ENCODE results near the gene EQTN.

EQTN gene

DNA sequence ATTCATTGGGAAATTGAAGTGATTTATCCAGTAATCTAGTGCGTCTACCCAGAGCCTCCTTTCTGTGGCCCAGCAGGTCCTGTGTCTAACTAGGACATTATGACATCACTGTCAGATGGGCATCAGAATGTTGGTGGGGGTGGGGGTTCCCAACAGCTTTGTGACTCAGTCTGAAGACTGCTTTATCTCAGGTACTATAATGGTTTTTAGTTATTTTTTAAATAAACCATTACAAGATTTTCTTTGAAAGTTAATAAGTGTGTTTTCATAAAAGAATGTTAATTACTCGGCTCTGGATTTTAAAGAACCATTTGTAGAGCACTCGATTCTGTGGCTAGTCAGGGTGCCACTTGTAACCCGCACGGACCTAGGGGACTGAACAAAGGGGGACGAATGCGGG lies at the start of gene EQTN:
TSS of gene EQTN (minus strand) at position 101 of the 400 bp plus-strand sequence. CDS start at position 6, 95 bp downstream.
- no peak for TF ChIP-seq CTCF (IDR thresholded peaks at IDR 0.05; ENCODE audit: insufficient read depth, low read length, poor library complexity, severe bottlenecking)
- no peaks in the 10 kb centered on the region; the same call in 1 of the 2 replicates for H3K27me3 ChIP-seq (replicated peaks; ENCODE audit: control insufficient read depth, insufficient read depth, low read length)
- no peak within 1 kb of the TSS for H3K4me3 ChIP-seq (replicated peaks; ENCODE audit: low read depth, low read length)
- no peaks in the 10 kb centered on the region for H3K36me3 ChIP-seq (ENCODE audit: control insufficient read depth, insufficient read depth, low read length)
- DNase-seq (ENCODE audit: extremely low read depth, insufficient read length), result no peak

DNA sequence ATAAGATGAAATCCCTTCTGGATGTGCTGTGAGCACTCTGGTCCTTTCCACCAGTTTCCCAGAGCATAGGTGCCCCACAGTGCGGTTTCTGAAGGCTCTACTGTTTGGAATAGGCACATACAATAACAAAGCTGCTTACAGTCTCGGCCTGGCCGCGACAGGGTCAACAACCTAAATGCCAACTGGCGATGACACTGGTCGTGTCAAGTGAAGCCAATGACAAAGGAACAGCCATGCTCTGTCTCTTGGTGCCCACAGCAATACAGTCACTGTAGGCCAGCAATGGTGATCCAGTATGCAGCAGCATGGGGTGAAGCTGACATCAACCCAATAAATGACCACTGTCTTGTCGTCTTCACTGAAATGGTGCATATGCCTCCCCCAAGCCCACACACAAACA lies 47.8 kb upstream of the EQTN start:
- TF ChIP-seq CTCF (IDR thresholded peaks at IDR 0.05; ENCODE audit: insufficient read depth, low read length, poor library complexity, severe bottlenecking), result no peak
- no peak overlapping the region for H3K4me3 ChIP-seq (replicated peaks; ENCODE audit: low read depth, low read length)
- DNase-seq (ENCODE audit: extremely low read depth, insufficient read length), result no peak
- no peaks in the 10 kb centered on the region for H3K36me3 ChIP-seq (ENCODE audit: control insufficient read depth, insufficient read depth, low read length)
- H3K27me3 ChIP-seq (replicated peaks; ENCODE audit: control insufficient read depth, insufficient read depth, low read length), result no peaks in the 10 kb centered on the region

DNA sequence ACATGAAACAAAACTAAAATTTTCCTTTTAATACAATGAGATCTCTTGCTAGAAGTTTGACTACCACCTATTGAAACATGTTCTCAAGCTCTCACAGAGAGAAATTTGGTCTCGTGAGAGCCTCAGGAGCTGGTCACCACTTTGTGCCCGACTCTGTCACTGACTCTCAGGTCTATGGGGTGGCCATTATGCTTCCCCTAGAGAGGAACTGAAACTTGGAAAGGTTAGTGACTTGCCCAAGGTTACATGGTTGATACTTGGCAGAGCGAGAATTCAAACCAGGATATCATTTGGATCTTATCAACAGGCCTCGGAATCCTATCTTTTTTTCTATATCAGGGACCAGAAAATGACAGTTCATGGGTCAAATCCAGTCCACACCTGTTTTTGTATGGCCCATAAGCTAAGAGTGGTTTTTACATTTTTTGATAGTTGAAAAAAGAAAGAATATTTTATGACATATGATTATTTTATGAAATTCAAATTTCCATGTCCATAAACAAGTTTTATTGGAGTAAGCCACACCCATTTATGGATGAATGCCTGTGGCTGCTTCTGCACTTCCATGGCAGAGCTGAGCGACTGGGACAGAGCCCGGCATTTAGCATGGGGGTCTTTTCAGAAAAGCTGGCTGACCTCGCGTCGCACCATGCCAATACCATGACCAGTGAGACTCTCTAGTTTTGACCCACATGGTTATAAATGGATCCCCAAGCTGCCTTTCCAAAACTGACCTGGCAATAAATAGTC lies 44.8 kb upstream of the EQTN start:
- DNase-seq (ENCODE audit: extremely low read depth, insufficient read length), result no peak
- Histone ChIP-seq H3K4me3 (replicated peaks; ENCODE audit: low read depth, low read length) (no peak overlapping the region), H3K27me3 (replicated peaks; ENCODE audit: control insufficient read depth, insufficient read depth, low read length) (no peaks in the 10 kb centered on the region), H3K36me3 (ENCODE audit: control insufficient read depth, insufficient read depth, low read length) (no peaks in the 10 kb centered on the region)
- no peak for TF ChIP-seq CTCF (IDR thresholded peaks at IDR 0.05; ENCODE audit: insufficient read depth, low read length, poor library complexity, severe bottlenecking)

GRCh38 chr9:27340961-27341511 lies 44.1 kb upstream of the EQTN start:
- DNase-seq (ENCODE audit: extremely low read depth, insufficient read length), result no peak
- Histone ChIP-seq H3K4me3 (replicated peaks; ENCODE audit: low read depth, low read length) (no peak overlapping the region), H3K27me3 (replicated peaks; ENCODE audit: control insufficient read depth, insufficient read depth, low read length) (no peaks in the 10 kb centered on the region), H3K36me3 (ENCODE audit: control insufficient read depth, insufficient read depth, low read length) (no peaks in the 10 kb centered on the region)
- no peak for TF ChIP-seq CTCF (IDR thresholded peaks at IDR 0.05; ENCODE audit: insufficient read depth, low read length, poor library complexity, severe bottlenecking)

- Histone ChIP-seq H3K27me3 (replicated peaks; ENCODE audit: control insufficient read depth, insufficient read depth, low read length) (no peaks in the 10 kb centered on the region), H3K4me3 (replicated peaks; ENCODE audit: low read depth, low read length) (no peak overlapping the region), H3K36me3 (ENCODE audit: control insufficient read depth, insufficient read depth, low read length) (no peaks in the 10 kb centered on the region)
- no peak for TF ChIP-seq CTCF (IDR thresholded peaks at IDR 0.05; ENCODE audit: insufficient read depth, low read length, poor library complexity, severe bottlenecking)
- no peak for DNase-seq (ENCODE audit: extremely low read depth, insufficient read length)
Measured at GRCh38 chr9:27340285-27340674, 43.3 kb upstream of the EQTN start.

Data from GM06990 (cell line).